ENCODE results near the gene UGT1A7.
"Not testable (repeated sequence)": the region's sequence is repeated elsewhere in the genome, so short reads cannot be mapped to it uniquely, and the experiment has no call there.

The UGT1A7 gene

DNA sequence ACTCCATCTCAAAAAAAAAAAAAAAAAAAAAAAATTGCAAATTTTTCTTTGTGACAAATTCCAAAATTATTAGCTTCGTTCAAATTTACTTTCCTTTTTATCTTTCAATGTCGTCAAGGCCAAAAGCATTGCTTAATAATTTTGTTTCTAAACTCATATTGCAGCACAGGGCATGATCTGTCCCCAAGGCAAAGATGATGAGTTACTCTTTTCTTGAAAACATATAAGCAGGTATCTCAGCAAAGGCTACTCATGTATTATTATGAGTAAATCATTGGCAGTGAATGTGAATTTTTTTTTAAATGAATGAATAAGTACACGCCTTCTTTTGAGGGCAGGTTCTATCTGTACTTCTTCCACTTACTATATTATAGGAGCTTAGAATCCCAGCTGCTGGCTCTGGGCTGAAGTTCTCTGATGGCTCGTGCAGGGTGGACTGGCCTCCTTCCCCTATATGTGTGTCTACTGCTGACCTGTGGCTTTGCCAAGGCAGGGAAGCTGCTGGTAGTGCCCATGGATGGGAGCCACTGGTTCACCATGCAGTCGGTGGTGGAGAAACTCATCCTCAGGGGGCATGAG, at the start of gene UGT1A7:
Gene UGT1A7, plus strand, starts transcription at position 381 of the 579 bp plus-strand sequence. Its CDS starts 37 bp downstream, at position 418.
- no peak for DNase-seq

DNA sequence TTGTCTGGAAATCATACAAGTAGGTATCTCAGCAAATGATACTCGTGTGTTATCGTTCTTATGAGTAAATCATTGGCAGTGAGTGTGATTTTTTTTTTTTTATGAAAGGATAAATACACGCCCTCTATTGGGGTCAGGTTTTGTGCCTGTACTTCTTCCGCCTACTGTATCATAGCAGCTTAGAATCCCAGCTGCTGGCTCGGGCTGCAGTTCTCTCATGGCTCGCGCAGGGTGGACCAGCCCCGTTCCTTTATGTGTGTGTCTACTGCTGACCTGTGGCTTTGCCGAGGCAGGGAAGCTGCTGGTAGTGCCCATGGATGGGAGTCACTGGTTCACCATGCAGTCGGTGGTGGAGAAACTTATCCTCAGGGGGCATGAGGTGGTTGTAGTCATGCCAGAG, 45.4 kb upstream of the UGT1A7 start, which contains the start of gene UGT1A10:
Gene UGT1A10, plus strand, starts transcription at position 143 of the 400 bp plus-strand sequence. Its CDS starts 75 bp downstream, at position 218.
- DNase-seq, result not testable (repeated sequence)

DNA sequence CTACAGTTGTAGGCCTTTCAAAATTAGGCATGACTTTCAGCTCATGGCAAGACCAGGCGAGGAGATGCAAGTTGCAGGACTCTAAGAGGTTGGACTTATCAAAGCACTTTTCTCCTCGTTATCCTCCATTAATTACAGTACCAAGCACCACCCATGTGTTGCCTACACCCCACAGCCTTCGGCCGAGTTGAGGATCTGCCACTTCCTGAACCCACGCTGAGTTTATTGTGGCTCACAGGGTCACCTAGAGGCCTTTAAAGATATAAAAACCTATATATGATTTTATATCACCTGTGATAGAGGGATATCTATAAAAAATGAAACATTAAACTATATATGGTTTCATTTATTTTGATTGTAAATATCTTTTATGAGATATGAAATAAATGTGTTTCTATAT, 42.9 kb upstream of the UGT1A7 start:
- DNase-seq, result no peak

DNA sequence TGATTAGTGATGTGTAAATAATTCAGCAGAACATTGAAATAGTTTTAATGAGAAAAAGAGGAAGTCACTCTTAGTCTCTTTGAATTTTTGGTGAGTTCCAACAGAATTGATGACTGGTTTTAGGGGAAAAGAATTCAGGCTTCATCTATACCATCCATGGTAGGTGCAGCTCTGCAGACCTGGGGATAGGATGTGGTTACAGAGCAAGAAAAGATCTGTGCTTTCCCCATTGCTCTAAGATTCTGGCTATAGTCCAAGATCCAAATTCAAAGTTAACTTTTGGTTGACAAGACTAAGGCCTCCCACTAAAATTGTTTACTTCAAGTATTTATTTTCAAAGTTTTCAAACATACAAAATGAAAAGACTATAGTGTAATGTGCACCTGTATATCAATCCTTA, 41.8 kb upstream of the UGT1A7 start:
- DNase-seq, result no peak

DNA sequence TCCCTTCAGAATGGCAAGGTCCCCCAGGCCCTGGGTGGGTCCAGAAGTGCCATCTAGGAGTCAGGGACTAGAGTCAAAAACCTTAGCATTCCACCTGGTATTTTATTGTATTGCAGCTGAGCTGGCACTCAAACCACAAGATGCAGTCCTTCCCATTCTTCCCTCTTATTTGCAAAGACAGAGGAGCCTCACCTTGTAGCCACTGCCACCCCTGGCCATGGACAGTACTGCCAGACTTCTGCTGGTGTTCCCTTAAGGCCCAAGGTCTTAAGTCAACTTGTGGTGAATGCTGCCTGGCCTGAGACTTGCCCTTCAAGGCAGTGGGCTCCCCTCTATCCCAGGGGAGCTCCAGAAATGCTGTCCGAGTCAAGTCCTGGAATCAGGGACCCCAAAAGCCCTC, 38.6 kb upstream of the UGT1A7 start:
- no peak for DNase-seq

DNA sequence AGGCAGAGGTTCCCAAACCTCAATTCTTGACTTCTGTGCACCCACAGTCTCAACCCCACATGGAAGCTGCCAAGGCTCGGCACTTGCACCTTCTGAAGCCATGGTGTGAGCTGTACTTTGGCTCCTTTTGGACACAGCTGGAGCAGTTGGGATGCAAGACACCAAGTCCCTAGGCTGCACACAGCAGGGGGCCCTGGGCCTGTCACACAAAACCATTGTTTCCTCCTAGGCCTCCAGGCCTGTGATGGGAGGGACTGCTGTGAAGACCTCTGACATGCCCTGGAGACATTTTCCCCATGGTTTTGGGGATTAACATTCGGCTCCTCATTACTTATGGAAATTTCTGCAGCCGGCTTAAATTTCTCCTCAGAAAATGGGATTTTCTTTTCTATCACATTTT, 35.7 kb upstream of the UGT1A7 start:
- DNase-seq, result not testable (repeated sequence)

DNA sequence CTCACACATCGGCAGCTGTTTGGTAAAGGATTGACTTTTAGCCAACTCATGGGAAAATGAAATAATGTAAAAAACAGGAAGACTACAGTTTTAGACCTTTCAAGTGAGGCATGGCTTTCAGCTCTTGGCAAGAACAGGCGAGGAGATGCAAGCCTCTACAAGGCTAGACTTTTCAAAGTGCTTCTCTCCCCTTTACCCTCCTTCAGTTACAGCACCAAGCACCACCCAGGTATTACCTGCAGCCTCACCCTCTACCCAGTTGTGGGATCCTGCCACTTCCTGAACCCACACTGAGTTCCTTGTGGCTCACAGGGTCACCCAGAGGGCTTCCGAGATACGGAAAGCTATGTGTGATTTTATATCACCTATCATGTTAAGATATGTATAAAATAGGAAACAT, 30.7 kb upstream of the UGT1A7 start:
- no peak for DNase-seq

DNA sequence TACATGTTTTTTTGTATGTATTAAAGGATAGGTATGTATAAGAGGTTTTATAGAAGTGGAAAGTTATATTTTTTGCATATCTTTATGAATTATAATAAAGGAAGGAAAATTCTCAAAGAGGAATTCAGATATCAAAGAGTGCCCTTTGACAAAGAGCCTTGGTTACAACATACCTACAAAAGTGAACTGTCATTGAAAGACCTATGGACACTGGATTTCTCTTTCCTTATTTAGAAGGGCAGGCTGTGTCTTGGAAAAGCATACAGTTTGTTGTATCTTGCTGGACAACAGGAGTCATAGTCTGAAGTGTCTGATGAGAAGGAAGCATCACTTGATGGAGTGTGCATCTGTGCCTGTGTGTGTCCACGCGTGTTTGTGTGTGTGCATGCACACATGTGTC, 30.3 kb upstream of the UGT1A7 start:
- DNase-seq, result no peak

DNA sequence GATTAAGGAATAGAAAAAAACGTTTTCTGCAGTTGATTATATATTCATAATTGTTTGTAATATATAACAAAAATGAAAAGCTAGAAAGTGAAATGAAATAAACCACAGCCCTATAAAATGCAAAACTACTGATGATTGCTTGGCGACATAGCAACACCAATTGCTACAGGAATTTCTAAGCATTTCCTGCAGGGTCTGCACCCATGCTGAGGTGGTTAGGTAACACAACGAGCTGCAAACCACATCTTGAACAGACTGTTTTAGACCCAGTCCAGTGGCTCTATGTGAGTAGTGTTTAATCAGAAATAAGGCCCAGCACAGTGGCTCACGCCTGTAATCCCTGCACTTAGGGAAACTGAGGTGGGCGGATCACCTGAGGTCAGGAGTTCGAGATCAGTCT, 27.2 kb upstream of the UGT1A7 start:
- DNase-seq, result no peak

DNA sequence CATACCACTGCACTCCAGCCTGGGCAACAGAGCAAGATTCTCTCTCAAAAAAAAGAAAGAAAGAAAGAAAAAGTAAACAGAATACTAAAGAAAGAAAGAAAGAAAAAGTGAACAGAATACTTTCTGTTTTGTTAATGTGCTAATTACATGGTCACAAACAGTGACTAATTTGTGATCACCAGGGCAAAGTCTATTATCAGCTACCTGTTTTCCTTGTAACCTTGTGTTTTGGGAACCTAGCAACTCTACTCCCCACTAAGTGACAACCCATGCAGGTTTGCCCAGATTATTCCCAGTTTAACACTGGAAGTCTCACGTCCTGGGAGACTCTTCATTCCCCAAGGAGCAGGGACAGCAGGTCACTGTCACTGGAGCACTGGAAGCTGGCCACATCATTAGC, 26.7 kb upstream of the UGT1A7 start:
- DNase-seq, result no peak

DNA sequence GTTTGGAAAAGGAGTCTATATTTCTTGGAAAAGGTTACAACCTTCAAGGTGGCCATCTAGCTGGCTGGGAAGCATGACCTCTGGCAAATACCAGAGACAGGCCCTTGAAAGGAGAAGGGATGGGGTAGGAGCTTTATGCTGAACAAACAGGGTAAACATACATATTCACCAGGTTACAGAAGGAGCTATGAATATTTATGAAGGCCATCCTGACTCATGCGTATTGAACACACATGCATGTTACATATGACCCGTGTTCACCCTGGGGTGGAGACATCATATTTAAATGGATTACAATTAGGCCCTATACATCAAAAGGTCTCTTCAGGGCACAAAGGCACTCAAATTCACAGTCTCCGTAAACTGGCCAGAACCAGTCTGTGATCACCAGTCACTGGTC, 25.8 kb upstream of the UGT1A7 start:
- not testable (repeated sequence) for DNase-seq

DNA sequence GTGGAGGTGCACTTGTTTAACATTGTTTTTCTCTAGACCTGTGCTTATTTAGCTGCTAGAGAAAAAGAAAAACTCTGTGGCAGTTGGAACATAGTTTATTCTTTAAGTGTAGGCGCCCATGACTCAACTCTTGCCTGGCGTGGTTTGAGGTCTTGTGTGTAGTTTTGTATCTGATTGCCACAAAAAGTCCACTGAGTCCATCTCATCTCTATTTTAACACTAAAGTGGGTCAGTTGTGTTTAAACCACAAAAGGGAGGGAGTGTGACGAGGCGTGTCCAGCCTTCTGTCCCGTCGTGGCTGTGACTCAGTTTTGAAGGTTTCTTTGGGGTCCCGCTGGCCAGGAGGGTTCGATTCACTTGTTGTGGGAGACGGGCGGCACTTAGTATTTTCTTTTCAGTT, 25.3 kb upstream of the UGT1A7 start:
- no peak for DNase-seq

DNA sequence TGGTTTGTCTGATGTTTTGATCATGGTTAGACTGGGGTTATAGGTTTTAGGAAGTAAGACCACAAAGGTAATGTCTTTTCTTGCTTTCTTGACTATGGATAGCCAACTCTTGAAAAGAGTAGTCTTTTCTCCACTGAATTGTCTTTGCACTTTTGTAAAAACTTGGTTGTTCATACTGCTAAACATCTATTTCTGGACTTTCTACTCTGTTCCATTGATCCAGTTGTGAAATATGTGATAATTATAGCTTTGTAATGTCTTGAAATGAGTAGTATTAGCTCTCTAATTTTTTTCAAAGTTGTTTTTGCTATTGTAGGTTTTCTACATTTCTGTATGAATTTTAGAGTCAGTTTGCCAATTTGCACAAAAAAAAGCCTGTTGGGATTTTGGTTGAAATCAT, 23.1 kb upstream of the UGT1A7 start:
- DNase-seq, result no peak

DNA sequence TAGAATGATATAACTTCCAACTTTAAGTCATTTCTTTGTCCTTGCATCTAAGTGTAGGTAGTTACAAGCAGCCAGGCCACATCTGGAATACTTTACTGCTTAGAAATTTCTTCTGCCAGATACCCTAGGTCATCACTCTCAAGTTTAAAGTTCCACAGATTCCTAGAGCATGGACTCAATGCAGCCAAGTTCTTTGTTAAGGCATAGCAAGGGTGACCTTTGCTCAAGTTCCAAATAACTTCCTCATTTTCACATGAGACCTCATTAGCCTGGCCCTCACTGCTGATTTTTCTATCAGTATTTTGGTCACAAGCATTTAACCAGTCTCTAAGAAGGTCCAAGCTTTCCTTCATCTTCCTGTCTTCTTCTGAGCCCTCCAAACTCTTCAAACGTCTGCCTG, 17.8 kb upstream of the UGT1A7 start:
- DNase-seq, result no peak

DNA sequence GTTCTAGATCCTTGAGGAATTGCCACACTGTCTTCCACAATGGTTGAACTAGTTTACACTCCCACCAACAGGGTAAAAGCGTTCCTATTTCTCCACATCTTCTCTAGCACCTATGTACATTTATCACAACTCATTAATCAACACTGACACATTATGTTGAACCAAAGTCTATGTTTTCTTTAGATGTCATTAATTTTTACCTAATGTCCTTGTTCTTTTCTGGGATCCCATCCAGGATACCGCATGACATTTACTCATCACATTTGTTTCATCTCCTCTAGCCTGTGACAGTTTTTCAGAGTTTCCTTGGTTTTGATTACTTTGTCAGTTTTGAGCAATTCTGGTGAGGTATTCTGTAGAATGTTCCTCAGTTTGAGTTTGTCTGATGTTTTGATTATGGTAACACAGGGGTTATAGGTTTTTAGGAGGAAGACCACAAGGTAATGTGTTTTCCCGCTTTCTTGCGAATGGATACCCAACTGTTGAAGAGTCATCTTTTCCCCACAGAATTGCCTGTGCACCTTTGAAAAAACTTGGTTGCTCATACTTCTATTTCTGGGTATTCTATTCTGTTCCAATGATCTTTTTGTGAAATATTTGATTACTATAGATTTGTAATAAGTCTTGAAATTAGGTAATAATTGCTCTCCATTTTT, 13.0 kb upstream of the UGT1A7 start:
- DNase-seq, result no peak

DNA sequence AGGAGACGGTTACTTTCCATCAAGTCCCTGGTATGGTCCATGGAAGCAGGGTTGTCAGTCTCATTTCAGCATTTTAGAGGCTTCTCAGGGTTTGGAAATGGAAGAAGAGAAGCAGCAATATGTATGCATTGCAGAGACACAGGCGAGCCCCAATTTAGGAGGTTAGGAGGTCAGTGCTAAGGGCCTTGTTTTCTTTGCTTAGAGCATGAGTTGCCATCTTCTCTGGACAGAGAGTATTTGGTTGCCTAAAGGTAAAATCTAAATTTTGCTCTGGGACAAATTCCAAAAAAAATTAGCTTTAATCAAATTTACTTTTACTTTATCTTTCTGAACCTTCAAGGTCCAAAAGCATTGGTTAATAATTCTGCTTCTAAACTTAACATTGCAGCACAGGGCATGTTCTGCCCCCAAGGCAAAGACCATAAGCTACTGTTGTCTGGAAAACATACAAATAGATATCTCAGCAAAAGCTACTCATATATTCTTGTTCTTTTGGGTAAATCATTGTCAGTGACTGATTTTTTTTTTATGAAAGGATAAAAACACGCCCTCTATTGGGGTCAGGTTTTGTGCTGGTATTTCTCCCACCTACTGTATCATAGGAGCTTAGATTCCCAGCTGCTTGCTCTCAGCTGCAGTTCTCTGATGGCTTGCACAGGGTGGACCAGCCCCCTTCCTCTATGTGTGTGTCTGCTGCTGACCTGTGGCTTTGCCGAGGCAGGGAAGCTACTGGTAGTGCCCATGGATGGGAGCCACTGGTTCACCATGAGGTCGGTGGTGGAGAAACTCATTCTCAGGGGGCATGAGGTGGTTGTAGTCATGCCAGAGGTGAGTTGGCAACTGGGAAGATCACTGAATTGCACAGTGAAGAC, 10.2 kb upstream of the UGT1A7 start, which contains the start of gene UGT1A9:
Gene UGT1A9, plus strand, starts transcription at position 609 of the 872 bp plus-strand sequence. Its CDS starts 37 bp downstream, at position 646.
- DNase-seq, result no peak

DNA sequence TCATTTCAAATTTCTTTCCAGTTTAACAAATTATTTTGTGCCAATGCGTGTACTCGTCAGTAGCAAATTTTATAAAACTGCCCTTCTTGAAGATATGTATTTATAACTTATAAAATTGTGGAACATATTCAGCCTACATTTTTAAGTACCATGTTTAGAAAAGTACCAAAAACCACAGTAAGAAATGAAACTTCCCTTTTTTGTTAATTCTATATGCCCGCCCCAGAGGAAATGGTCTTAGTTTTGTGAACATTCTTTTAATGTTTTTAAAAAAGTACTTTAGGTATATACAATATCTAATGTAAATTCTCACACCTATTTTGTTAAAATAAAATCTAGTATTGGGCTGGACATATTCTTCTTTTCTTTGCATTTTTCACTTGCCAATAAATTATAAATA, 8.8 kb upstream of the UGT1A7 start:
- no peak for DNase-seq

DNA sequence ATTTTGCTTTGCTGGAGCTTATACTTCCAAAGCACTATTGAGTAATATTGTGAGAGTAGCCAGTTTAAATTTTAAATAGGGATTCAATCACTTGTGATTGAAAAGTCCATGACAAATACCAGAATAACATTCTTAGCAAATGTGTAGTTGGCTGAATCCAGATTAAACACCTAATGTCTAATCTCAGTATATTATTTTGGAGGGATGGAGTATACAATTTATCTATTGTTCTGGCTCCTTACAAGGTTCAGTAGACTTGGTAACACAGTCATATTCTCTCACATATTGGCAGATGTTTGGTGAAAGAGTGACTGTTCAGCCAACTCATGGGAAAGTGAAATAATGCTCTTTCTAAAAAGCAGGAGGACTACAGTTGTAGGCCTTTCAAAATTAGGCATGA, 7.8 kb upstream of the UGT1A7 start:
- no peak for DNase-seq

DNA sequence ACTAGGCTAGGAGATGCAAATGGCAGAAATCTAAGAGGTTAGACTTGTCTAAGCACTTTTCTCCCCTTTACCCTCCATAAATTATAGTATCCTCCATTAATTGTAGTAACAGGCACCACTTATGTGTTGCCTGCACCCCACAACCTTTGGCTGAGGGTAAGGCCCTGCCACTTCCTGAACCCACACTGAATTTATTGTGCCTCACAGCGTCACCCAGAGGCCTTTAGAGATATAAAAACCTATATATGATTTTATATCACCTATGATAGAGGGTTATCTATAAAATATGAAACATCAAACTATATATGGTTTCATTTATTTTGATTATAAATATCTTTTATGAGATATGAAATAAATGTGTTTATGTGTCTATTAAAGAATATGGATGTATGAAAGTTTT, 7.4 kb upstream of the UGT1A7 start:
- no peak for DNase-seq

DNA sequence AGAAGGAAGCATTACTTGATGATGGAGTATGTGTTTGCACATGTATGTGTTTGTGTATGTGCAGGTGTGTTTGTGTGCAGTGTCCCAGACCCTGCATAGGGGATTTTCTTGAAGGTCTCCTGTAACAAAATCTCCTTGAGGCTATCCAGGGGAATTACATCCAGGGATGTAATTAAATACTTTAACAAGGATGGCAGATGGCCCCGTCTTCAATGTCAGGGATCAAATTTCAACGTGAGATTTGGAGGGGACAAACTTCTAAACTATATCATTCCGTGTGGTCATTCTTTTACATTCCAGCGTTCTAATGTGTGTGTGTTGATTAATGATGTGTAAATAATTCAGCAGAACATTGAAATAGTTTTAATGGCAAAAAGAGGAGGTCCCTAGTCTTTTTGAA, 6.7 kb upstream of the UGT1A7 start:
- no peak for DNase-seq

DNA sequence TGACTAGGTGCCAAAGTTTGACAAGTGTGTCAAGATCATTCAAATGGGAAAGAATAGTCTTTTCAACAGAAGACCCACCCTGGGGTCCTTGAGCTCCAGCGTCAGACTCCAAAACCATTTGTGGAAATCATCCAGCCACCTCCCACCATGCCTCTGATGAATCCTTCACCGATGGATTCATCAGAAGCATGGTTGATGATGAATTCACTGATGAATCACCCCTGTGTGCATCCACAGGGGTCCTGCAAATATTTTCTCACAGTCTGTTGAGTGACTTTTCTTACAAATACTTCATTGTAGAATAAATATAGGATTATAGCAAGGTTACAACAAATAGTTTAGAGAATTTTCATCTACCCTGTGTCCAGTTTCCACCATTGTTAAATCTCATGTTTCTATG, 5.7 kb upstream of the UGT1A7 start:
- no peak for DNase-seq

DNA sequence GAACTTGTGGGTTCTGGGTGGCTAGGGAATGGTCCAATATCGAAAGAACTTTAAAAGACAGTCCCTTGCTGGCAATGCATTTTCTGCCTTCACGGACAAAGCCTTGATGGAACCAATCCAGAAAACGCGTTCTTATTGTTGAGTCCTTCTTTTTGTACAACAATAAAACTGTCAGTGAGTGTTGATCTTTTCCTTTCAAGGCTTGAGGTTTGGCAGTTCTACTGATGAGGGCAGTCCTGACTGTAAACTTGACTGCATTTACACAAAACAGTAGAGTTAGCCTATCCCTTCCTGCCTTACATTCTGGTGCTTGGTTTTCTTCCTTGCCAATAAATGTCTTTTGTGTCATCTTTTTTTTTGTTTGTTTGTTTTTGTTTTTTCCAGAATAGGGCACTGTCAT, 2.5 kb upstream of the UGT1A7 start:
- DNase-seq, result no peak

DNA sequence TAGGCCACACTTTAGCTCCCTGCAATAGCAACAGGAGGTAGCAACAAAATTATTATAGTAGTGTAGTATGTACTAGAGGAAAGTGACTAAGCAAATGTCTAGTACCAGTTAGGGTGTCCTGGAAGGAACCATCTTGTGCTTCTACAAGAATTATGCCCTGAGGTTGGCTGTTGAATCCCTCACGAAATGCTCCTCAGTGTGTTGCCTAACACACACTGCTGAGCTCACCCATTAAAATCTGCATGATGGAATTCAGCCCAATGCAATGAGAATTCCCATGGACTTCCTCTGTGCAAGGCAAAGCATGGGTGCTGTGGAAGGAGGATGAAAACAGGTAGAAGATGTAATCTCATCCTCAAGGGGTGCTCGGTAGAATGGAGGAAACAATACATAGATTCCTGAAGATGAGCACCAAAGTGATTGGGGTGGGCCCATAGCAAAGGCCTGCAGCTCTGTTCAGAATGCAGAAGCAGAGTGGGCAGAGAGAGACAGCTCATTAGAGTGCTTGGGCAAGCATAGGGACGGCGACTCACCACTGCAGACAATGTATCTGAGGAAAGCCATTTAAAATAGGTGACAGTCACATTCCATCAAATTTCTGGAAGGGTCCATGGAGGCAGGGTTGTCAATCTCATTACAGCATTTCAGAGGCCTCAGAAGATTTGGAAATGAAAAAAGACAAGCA, 1.2 kb upstream of the UGT1A7 start:
- DNase-seq, result no peak

Measured in GF-D8 (cell line).